ACC112 (cell line): ENCODE data around the gene JMJD6.
"Not testable (repeated sequence)": the region's sequence is repeated elsewhere in the genome, so short reads cannot be mapped to it uniquely, and the experiment has no call there.

ENCODE experiments used
- H2AFZ ChIP-seq: fragments of 200-600 bp; sonication (generic); one replicate; pipeline ENCODE4 v1.6.0; 2017; ENCODE audit warnings: antibody characterized with exemption, low read length; ENCODE audit not compliant: unreplicated experiment
- H3K27ac ChIP-seq: fragments of 200-600 bp; sonication (generic); 2 replicates; pipeline ENCODE4 v1.5.1; 2014; ENCODE audit warnings: low read depth, mild to moderate bottlenecking, antibody characterized with exemption, low read length, moderate library complexity
- H3K27me3 ChIP-seq: fragments of 200-600 bp; sonication (generic); 2 replicates; pipeline ENCODE4 v1.6.1; 2014; ENCODE audit warnings: mild to moderate bottlenecking, antibody characterized with exemption, low read length, moderate library complexity, mixed read lengths; ENCODE audit not compliant: insufficient read depth
- H3K36me3 ChIP-seq: fragments of 200-600 bp; sonication (generic); 2 replicates; pipeline ENCODE4 v1.6.1; 2016; ENCODE audit warnings: mild to moderate bottlenecking, antibody characterized with exemption, low read length, moderate library complexity, mixed read lengths; ENCODE audit not compliant: insufficient read depth
- H3K4me1 ChIP-seq: fragments of 200-600 bp; sonication (generic); one replicate; pipeline ENCODE4 v1.6.1; 2016; ENCODE audit warnings: low read length, mixed read lengths; ENCODE audit not compliant: insufficient read depth, unreplicated experiment, control insufficient read depth
- H3K4me3 ChIP-seq: fragments of 200-600 bp; sonication (generic); 2 replicates; pipeline ENCODE4 v1.5.1; 2014; ENCODE audit warnings: mild to moderate bottlenecking, low read depth, low read length
- H3K79me2 ChIP-seq: fragments of 200-600 bp; sonication (generic); one replicate; pipeline ENCODE4 v1.6.0; 2016; ENCODE audit warnings: low read length; ENCODE audit not compliant: control insufficient read depth, unreplicated experiment, insufficient read depth

JMJD6 gene

DNA sequence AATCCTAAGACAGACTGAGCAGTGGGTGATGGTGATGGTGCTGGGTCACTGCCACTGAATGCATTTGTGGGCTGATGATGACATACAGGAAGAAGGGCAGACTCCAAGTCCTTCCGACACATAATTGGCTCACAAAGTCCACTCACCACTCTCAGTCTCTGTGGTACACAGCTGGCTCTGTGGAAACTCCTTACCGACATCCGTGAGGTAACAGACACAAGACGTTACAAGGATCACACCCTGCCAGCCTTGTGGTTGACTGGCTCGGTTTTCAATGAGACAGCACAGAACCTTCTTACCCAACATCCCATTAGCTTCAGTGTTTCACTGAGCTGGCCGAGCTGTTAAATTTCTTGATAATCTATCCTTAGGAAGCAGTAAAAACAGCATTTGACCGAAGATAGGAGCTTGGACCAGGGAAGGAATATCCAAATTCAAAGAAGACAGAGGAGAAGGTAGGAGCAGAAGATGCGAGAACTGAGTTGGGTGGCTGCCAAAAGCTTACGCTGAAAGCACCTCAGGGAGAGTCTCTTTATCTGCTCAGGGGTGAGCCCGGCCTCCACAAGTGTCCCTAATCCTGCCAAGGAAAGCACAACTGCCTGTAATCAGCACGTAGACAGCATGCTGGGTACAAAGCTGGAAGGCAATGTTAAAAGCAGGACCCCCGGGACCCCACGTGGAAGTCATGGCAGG is 10.1 kb downstream of the JMJD6 start:
- peak overlapping the region; percentile 98 for H3K27ac ChIP-seq
- peaks cover 27% of the 10 kb centered on the region for H3K36me3 ChIP-seq
- peaks cover 29% of the 10 kb centered on the region for H3K4me1 ChIP-seq
- peak overlapping the region; percentile 54 for H3K4me3 ChIP-seq
- H3K27me3 ChIP-seq, result no peaks in the 10 kb centered on the region
- peaks cover 31% of the 10 kb centered on the region for H3K79me2 ChIP-seq
- no peak overlapping the region for H2AFZ ChIP-seq

DNA sequence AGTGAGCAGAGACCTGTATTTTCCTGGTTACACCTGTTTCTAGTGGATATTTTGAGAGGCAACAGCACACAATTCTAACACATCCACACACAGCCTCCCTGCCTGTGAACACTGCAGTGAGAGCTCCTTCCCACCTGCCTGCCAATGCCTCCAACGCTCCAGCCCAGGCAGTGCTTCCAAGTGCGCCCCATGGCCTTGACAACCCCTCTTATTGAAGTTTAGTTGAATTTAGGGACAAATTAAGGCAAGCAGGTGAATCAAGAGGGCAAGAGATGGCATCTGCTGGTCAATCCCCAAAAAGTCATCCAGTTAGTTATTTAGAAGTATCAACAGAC is 10.9 kb downstream of the JMJD6 start:
- H3K27me3 ChIP-seq, result no peaks in the 10 kb centered on the region
- peaks cover 32% of the 10 kb centered on the region for H3K4me1 ChIP-seq
- H3K36me3 ChIP-seq, result peaks cover 20% of the 10 kb centered on the region
- no peak overlapping the region for H2AFZ ChIP-seq
- H3K4me3 ChIP-seq, result no peak overlapping the region
- peak overlapping the region; percentile 98 for H3K27ac ChIP-seq
- H3K79me2 ChIP-seq, result peaks cover 30% of the 10 kb centered on the region

DNA sequence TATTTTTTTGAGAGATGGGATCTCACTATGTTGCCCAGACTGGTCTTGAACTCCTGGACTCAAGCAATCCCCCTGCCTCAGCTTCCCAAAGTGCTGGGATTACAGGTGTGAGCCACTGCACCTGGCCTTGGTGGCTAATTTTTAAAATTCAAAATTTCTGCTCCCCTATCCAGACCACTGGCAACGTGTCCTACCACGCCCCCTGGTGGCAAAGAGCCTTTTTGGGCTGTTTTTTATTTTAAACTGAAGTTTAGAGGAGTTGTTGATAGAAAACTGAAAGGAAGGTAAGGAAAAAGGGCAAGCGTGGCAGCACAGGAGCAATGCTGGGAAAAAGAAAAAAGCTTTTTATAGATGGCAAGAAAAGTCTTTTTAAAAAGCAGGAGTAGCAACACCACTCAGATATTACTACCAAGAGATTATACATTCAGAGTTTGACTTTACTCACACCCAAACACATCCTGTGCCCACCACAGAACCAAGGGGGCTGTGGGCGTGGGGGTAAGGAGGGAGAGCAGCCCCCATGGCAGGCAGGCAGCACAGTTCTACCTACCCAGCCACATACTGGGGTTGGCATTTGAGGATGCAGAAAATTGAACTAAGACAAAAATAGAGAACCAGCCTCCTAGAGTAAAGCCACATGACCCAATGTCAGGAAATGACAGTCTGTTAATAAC is 11.4 kb downstream of the JMJD6 start:
- Histone ChIP-seq H3K4me1 (peaks cover 32% of the 10 kb centered on the region), H3K36me3 (peaks cover 15% of the 10 kb centered on the region), H3K27me3 (no peaks in the 10 kb centered on the region), H3K4me3 (no peak overlapping the region), H3K79me2 (peaks cover 34% of the 10 kb centered on the region), H2AFZ (no peak overlapping the region), H3K27ac (peak overlapping the region; percentile 98)

DNA sequence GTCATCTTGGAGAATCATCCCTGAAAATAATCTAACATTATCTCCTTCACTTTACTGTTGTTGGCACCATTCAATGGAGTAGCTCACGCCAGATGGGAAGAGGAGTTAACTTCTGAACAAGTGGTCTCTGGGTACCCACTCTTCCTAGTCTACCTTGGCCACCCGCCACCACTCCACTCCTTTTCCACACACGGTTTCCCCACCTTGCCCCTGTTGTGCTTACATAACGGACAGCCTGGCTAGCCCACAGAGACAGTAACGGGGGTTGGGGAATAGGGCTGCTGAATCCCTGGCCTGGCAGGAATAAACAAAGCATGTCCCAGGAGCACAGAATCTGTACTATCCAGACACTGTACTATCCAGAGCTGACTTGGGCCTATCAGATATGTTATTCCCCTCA is 12.1 kb downstream of the JMJD6 start:
- Histone ChIP-seq H3K4me3 (no peak overlapping the region), H3K36me3 (peaks cover 10% of the 10 kb centered on the region), H2AFZ (no peak overlapping the region), H3K79me2 (peaks cover 40% of the 10 kb centered on the region), H3K4me1 (peaks cover 32% of the 10 kb centered on the region), H3K27me3 (no peaks in the 10 kb centered on the region), H3K27ac (no peak overlapping the region)

DNA sequence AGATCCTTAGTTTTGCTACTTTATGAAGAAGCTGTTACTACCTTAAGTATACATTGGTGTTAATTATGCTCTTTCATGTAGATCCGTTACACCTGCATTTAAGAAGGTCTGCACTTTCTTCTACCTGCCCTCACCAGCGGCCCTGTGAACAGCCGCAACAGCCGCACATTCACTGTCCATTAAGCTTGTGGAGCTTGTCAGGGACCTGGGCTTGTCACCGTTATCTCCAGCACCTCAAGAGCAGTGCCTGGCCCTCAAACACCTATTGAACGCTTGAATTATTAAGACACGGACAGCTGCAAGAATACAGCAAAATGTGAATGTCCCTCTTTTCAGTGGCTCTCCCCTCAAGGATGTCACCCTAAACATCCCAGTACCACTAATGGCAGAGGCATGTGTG is 12.6 kb downstream of the JMJD6 start:
- no peak overlapping the region for H3K27ac ChIP-seq
- peaks cover 34% of the 10 kb centered on the region for H3K4me1 ChIP-seq
- H3K36me3 ChIP-seq, result peaks cover 6% of the 10 kb centered on the region
- H2AFZ ChIP-seq, result no peak overlapping the region
- no peaks in the 10 kb centered on the region for H3K27me3 ChIP-seq
- no peak overlapping the region for H3K4me3 ChIP-seq
- peaks cover 43% of the 10 kb centered on the region for H3K79me2 ChIP-seq

DNA sequence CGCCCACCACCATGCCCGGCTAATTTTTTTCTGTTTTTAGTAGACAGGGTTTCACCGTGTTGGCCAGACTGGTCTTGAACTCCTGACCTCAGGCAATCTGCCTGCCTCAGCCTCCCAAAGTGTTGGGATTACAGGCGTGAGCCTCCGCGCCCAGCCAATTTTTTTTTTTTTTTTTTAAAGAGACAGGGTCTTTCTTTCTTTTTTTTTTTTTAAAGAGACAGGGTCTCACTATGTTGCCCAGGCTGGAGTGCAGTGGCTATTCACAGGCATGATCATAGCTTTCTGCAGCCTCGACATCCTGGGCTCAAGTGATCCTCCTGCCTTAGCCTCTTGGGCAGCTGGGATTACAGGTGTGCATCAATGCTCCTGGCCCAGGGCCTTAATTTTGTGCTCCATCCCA is 14.1 kb downstream of the JMJD6 start:
- Histone ChIP-seq H3K4me1 (peaks cover 46% of the 10 kb centered on the region), H3K79me2 (peaks cover 57% of the 10 kb centered on the region)
- not testable (repeated sequence) for H3K27me3 ChIP-seq, H3K4me3 ChIP-seq, H3K27ac ChIP-seq, H3K36me3 ChIP-seq, H2AFZ ChIP-seq

DNA sequence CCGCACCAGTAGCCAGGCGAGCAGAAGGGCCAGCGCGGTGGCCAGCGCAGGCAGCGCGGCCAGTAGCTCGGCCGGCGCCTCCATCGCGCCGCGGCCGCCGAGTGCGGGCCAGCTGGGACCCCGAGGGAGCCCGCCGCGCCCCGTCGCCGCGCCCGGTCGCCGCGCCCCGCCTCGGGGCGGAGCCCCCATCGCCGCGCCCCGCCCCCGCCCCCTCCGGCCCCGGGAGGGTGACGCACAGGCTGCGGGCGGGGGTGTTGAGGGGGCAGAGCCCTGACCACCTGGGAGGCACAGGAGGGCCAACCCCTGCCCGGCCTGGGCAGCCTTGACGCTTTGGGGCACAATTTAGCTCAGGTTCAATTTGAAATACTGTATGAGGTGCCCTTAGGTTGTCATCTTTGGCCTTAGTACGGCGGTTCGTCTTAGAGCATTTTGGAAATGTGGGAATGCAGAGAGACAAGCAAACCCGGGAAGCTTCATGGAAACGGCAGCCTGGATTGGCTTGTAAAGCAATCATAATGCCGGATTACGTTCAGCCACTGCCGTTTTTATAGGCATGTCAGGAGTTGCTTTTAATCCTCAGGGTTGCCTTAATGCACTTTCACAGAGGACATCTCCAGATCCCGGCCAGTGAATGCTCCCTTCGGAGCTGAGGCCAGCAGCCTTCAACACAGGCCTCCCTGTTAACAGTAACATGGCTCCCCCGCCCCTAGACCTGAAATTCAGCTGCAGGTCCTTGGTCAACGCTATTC is 15.4 kb downstream of the JMJD6 start, which contains the start of gene MXRA7:
MXRA7 (minus strand) TSS at position 103 of the 749 bp plus-strand sequence; CDS start at position 84, 19 bp downstream.
- H2AFZ ChIP-seq, result peak within 1 kb of the TSS; percentile 11
- peaks cover 36% of the 10 kb centered on the region for H3K4me1 ChIP-seq
- H3K27ac ChIP-seq, result peak within 1 kb of the TSS; percentile 85
- H3K36me3 ChIP-seq, result no peaks in the 10 kb centered on the region; the same call in 1 of the 2 replicates
- peak within 1 kb of the TSS; percentile 86 for H3K4me3 ChIP-seq
- peaks cover 68% of the 10 kb centered on the region for H3K79me2 ChIP-seq
- no peaks in the 10 kb centered on the region for H3K27me3 ChIP-seq

DNA sequence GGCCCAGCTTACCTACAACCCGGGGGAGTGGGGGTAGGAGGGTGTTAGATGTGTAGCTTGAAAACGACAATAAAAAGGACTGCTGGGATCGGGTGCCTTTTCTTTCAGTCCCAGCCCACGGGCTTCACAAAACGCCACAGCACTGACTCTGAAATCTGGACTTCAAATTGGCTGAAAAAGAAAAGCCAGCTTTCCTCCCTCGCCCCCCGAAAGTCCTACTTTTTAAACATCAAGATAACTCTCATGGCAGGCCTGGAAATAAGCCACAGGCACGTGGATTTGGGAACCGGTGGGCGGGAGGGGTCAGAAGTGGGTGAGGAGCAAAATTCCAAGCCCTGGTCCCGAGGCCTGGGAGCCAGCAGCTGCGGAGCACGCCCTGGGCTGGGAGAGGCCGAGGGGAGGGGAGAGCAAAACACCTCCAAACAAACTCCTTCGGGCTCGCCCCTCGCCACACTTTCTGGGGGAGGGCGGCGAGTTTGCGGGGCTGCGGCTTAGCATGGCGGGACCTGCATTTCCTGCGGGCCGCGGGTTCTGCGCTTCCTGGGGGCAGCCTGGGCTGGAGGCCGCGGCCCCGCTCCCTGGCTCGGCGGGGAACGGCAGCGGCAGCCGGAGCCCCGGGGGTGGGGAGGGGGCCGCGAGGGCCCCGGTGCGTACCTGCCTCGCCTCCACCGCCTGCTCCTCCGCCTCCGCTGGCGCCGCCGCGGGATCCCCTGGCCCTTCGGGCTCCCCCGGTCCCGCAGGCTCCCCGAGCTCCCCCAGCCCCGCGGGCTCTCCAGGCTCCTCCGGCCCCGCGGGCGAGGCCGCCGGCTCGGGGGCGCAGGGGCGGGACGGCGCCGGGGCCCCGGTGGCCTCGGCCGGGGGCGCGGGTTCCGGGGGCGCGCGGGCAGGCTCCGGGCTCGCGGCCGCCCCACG is 16.2 kb downstream of the JMJD6 start:
- H3K79me2 ChIP-seq, result peaks cover 72% of the 10 kb centered on the region
- H3K36me3 ChIP-seq, H3K27me3 ChIP-seq, H2AFZ ChIP-seq: not testable (repeated sequence)
- peak overlapping the region; percentile 85 for H3K27ac ChIP-seq
- H3K4me3 ChIP-seq, result peak overlapping the region; percentile 86
- peaks cover 29% of the 10 kb centered on the region for H3K4me1 ChIP-seq

DNA sequence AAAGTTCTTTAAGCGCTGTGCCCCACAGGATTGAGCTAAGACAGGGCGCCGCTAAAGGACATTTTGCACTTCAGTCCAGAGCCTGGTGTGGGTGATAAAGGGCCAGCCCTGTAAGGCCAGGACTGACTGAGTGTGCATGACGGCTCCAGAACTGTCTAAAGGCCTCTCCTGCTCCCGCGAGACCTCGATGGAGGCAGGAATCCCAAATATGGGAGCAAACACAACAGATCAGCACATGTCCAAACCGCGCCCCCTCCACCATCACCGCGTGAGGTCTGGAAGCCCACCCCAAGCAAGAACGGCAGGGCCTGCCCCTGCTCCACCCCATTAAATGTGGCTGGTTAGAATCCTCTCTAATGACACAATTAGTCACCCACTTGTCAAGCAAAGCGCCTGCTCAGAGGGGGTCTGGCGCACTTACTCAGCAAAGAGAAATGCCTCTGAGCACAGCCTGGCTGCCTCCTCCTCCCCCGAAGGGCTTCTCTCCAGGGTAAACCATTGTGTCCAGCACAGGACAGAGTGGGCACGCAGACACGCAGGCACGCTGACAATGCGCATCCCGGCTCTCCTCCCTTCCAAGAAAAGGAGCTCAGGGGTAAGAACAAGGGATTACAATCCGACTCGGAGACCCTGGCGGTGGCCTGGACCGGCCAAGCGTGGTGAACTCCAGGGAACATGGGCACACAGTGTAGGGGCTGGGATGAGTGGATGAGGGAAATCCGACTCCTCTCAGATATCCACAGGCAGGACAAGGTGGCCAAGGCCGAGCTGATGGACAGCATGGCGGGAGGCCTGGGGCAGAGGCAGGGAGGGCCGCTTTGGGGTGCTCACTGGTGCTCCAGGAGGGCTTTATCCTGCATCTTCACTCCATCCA is 17.1 kb downstream of the JMJD6 start:
- Histone ChIP-seq H3K4me1 (peaks cover 25% of the 10 kb centered on the region), H3K79me2 (peaks cover 72% of the 10 kb centered on the region), H3K4me3 (peak overlapping the region; percentile 86), H3K36me3 (no peaks in the 10 kb centered on the region; the same call in 1 of the 2 replicates), H3K27ac (peak overlapping the region; percentile 85), H2AFZ (no peak overlapping the region), H3K27me3 (no peaks in the 10 kb centered on the region)
